ENCODE data around the gene HMCN1. TPM values are rescaled to one million over a fixed set of nuclear protein-coding genes. Genes with fewer than 3 reads are reported as not detected.

Gene HMCN1
- total RNA-seq, 1 experiment from 2014 or later = 0.23 TPM

DNA sequence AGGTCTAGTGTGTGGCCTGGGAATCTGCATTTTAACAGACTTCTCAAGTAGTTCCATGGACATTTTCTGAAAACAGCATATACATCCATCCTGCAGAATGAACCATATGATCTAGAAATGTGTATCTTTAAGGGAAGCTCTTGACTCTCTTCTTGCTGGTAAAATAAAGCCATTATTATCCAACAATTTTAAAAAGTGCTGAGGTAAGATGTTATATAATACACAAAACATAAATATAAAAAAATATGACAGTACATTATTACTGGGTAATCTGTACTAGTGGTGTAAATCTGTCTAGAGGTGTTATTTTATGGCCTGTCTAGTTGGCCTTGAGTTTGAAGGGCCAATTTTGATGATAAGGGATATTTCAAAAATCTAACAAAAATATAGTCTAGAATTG is 201.2 kb downstream of the HMCN1 start:
- Histone ChIP-seq H3K36me3 (ENCODE audit: control insufficient read depth, insufficient read depth, low read length) (no peaks in the 10 kb centered on the region), H3K9me3 (ENCODE audit: control insufficient read depth, insufficient read depth, low read depth, low read length) (no peaks in the 10 kb centered on the region), H3K4me3 (ENCODE audit: low read depth in 2 of 2, low read length in 2 of 2) (no peak overlapping the region), H3K4me1 (ENCODE audit: control insufficient read depth, insufficient read depth, low read length) (no peaks in the 10 kb centered on the region), H3K27ac (ENCODE audit: low read length) (no peak overlapping the region), H3K27me3 (ENCODE audit: control insufficient read depth, insufficient read depth, low read length) (no peaks in the 10 kb centered on the region)
- ATAC-seq (no peak), DNase-seq (ENCODE audit: low read depth, low spot score) (no peak)
- TF ChIP-seq, protein P1, sequence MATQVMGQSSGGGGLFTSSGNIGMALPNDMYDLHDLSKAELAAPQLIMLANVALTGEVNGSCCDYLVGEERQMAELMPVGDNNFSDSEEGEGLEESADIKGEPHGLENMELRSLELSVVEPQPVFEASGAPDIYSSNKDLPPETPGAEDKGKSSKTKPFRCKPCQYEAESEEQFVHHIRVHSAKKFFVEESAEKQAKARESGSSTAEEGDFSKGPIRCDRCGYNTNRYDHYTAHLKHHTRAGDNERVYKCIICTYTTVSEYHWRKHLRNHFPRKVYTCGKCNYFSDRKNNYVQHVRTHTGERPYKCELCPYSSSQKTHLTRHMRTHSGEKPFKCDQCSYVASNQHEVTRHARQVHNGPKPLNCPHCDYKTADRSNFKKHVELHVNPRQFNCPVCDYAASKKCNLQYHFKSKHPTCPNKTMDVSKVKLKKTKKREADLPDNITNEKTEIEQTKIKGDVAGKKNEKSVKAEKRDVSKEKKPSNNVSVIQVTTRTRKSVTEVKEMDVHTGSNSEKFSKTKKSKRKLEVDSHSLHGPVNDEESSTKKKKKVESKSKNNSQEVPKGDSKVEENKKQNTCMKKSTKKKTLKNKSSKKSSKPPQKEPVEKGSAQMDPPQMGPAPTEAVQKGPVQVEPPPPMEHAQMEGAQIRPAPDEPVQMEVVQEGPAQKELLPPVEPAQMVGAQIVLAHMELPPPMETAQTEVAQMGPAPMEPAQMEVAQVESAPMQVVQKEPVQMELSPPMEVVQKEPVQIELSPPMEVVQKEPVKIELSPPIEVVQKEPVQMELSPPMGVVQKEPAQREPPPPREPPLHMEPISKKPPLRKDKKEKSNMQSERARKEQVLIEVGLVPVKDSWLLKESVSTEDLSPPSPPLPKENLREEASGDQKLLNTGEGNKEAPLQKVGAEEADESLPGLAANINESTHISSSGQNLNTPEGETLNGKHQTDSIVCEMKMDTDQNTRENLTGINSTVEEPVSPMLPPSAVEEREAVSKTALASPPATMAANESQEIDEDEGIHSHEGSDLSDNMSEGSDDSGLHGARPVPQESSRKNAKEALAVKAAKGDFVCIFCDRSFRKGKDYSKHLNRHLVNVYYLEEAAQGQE (IDR thresholded peaks at IDR 0.05; ENCODE audit: insufficient read depth in 1 of 2, low read depth in 2 of 2, low read length in 1 of 2) = no peak
- TF ChIP-seq, protein P2, sequence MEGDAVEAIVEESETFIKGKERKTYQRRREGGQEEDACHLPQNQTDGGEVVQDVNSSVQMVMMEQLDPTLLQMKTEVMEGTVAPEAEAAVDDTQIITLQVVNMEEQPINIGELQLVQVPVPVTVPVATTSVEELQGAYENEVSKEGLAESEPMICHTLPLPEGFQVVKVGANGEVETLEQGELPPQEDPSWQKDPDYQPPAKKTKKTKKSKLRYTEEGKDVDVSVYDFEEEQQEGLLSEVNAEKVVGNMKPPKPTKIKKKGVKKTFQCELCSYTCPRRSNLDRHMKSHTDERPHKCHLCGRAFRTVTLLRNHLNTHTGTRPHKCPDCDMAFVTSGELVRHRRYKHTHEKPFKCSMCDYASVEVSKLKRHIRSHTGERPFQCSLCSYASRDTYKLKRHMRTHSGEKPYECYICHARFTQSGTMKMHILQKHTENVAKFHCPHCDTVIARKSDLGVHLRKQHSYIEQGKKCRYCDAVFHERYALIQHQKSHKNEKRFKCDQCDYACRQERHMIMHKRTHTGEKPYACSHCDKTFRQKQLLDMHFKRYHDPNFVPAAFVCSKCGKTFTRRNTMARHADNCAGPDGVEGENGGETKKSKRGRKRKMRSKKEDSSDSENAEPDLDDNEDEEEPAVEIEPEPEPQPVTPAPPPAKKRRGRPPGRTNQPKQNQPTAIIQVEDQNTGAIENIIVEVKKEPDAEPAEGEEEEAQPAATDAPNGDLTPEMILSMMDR (IDR thresholded peaks at IDR 0.05) = no peak
- no peak for TF ChIP-seq SIN3A (IDR thresholded peaks at IDR 0.05; ENCODE audit: borderline replicate concordance, insufficient read depth, low read depth, low read length)
- no peak for TF ChIP-seq TCF7L2 (IDR thresholded peaks at IDR 0.05; ENCODE audit: low read depth, low read length)
- no peak for TF ChIP-seq POLR2AphosphoS5 (IDR thresholded peaks at IDR 0.05; ENCODE audit: low read depth, low read length)
- POLR2A ChIA-PET = no interaction called here
- intact Hi-C loops (cut with micrococcal nuclease; ENCODE audit: unreplicated experiment) (no loop called here), in situ Hi-C loops (cut with HindIII; ENCODE audit: low pct_unique_long_range_greater_than_20kb, low sequenced_read_pairs) (no loop called here)
- no TSS peak for BruUV-seq (replicated peaks)
- CTCF ChIA-PET = no interaction called here

DNA sequence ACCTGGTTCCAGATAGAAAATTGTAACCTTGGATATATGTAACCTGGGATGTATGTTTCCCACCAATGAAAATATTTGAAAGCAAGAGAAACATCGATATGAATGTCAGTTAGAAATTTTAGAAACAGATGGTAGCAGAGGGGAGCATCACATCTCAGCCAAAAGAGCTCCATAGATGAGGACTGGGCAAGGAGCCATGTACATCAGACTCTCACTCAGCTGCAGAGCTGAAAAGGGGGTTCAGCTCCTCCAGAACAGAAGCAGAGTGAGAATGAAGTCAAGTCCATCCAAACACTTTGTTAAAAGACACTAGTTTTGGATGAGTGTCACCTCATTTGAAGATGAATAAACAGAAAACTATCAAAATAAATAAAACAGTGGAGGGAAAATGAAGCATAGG is 202.4 kb downstream of the HMCN1 start:
- no peak for TF ChIP-seq TCF7L2 (IDR thresholded peaks at IDR 0.05; ENCODE audit: low read depth, low read length)
- no peak for TF ChIP-seq POLR2AphosphoS5 (IDR thresholded peaks at IDR 0.05; ENCODE audit: low read depth, low read length)
- TF ChIP-seq, protein P1 (IDR thresholded peaks at IDR 0.05; ENCODE audit: insufficient read depth in 1 of 2, low read depth in 2 of 2, low read length in 1 of 2) = no peak
- no peak for TF ChIP-seq SIN3A (IDR thresholded peaks at IDR 0.05; ENCODE audit: borderline replicate concordance, insufficient read depth, low read depth, low read length)
- TF ChIP-seq, protein P2 (IDR thresholded peaks at IDR 0.05) = no peak
- no peak for DNase-seq (ENCODE audit: low read depth, low spot score)
- Histone ChIP-seq H3K36me3 (ENCODE audit: control insufficient read depth, insufficient read depth, low read length) (no peaks in the 10 kb centered on the region), H3K27me3 (ENCODE audit: control insufficient read depth, insufficient read depth, low read length) (no peaks in the 10 kb centered on the region), H3K9me3 (ENCODE audit: control insufficient read depth, insufficient read depth, low read depth, low read length) (no peaks in the 10 kb centered on the region), H3K4me3 (ENCODE audit: low read depth in 2 of 2, low read length in 2 of 2) (no peak overlapping the region), H3K4me1 (ENCODE audit: control insufficient read depth, insufficient read depth, low read length) (no peaks in the 10 kb centered on the region), H3K27ac (ENCODE audit: low read length) (no peak overlapping the region)
- no peak for ATAC-seq
- no TSS peak for BruUV-seq (replicated peaks)
- POLR2A ChIA-PET = no interaction called here
- intact Hi-C loops (cut with micrococcal nuclease; ENCODE audit: unreplicated experiment) (no loop called here), in situ Hi-C loops (cut with HindIII; ENCODE audit: low pct_unique_long_range_greater_than_20kb, low sequenced_read_pairs) (no loop called here)
- CTCF ChIA-PET = no interaction called here

All from Panc1 (cell line).